GM21360 (cell line): ENCODE results near the gene MRTFA.
"Not testable (repeated sequence)": the region's sequence is repeated elsewhere in the genome, so short reads cannot be mapped to it uniquely, and the experiment has no call there.

ENCODE experiments used
- ATAC-seq: cut with Tn5 transposase; IDR thresholded peaks from one replicate; pipeline ENCODE4 v1.9.1; 2021; ENCODE audit warnings: mild to moderate bottlenecking, moderate library complexity; ENCODE audit not compliant: unreplicated experiment

Gene MRTFA

GRCh38 chr22:40628354-40629042 is 8.0 kb downstream of the MRTFA start:
- no peak for ATAC-seq

- ATAC-seq: no peak
Measured at GRCh38 chr22:40627612-40628011, 8.9 kb downstream of the MRTFA start.

DNA sequence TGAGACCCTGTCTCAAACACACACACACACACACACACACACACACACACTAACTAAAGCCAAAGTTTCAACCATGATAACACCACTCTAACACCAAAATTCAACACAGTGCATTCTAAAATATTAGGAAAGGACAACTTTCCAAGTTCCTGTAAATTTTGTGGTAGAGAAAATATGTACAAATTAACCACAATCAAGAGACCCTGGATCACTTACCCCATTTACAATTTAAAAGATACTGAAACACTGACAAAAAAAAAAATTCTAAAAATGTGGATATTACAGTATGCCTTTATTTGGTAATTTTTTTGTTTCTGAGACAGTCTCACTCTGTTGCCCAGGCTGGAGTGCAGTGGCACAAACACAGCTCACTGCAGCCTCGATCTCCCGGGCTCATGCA is 9.7 kb downstream of the MRTFA start:
- no peak for ATAC-seq

GRCh38 chr22:40625794-40626193 is 10.7 kb downstream of the MRTFA start:
- ATAC-seq: not testable (repeated sequence)

DNA sequence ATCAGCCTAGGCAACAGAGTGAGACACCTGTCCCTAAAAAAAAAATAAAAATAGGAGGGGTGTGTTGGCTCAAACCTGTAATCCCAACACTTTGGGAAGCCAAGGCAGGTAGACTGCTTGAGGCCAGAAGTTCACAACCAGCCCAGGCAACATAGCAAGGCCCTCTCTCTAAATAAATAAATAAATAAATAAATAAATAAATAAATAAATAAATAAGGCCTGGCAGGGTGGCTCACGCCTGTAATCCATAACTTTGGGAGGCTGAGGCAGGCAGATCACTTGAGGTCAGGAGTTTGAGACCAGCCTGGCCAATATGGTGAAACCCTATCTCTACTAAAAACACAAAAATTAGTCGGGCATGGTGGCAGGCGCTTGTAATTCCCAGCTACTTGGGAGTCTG is 11.2 kb downstream of the MRTFA start:
- not testable (repeated sequence) for ATAC-seq

DNA sequence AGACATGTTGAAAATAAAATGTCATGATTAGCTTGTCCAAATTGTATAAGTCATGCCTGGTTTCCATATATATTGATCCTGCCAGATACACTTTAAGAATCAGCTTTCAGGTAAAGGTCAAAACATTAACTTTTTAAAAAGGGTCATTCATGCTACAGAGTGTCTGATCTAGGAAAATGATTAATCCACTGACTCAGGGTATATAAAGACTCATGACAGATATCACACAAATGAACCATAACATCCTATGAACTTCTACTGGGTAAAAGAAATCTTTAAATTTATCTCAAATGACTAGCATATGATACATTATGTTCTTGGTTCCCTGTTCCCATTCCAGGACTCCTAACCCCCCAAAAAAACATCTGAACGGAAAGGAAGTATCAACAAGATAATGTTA is 11.7 kb downstream of the MRTFA start:
- no peak for ATAC-seq

DNA sequence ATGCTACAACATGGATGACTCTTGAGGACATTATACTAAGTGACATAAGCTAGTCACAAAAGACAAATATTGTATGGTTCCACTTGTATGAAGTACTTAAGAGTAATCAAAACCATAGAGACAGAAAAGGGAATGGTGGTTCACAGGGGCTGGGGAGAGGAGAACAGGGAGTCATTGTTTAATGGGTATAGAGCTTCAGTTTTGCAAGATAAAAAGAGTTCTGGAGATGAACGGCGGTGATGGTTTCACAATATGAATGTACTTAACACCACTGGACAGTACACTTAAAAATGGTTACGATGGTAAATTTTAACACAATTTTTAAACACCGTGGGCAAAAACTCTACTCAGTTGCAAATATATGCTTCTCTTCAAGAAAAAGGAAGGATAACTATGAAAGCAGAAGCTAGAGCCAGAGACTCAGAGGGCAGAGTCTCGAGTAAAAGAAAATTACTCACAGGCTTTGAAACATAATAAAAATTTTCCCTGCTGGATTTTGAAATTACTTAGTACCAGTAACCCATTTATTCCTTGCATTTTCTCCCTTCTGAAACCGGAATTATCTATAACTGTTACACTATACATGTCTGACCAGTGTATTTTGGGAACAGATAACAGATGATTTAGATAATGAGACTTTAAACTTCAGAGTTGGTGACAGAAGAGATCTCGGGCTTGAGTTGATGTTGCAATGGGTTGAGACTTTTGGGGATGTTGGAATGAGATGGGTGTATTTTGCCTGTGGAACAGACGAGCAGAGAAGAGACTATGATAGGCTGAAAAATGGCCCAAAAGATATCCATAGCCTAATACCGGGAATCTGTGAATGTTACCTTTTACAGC is 15.0 kb downstream of the MRTFA start:
- no peak for ATAC-seq

GRCh38 chr22:40620464-40621046 is 16.0 kb downstream of the MRTFA start:
- ATAC-seq: no peak

GRCh38 chr22:40618400-40618799 is 18.1 kb downstream of the MRTFA start:
- no peak for ATAC-seq

- ATAC-seq: no peak
Measured at GRCh38 chr22:40616578-40616977, 19.9 kb downstream of the MRTFA start.

DNA sequence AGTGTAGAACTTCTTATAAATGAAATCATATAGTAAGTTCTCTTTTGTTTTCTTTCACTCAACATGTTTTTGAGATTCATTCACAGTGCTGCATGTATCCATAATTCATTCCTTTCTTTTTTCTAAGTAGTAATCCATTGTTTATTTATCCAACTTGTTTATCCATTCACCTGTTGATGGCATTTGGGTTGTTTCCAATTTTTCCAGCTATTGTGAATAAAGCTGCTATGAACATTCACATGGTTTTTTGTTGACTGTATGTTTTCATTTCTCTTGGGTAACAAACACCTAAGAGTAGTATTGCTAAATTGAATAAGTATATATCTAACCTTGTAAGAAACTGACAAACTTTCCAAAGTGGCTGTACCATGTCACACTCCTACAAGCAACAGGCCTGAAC is 23.5 kb downstream of the MRTFA start:
- no peak for ATAC-seq

GRCh38 chr22:40612291-40612751 is 24.2 kb downstream of the MRTFA start:
- ATAC-seq: no peak

DNA sequence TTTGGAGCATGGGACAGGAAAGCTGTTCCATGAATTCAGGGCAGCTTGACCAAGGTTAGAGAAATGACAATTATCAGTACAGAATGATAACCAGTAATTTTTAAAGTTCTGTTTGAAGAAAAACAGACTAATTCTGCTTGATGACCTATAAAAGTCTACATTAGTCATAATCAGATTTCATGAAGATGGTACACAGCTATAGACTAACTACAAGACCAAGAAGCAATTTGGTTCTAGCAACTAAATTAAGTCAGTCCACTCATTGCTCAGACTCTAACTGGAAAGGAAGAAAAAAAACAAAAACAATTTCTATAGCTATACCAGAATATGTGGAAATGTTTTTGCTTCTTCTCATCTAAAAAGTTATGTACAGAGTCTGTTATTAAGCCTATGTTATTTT is 24.9 kb downstream of the MRTFA start:
- no peak for ATAC-seq

DNA sequence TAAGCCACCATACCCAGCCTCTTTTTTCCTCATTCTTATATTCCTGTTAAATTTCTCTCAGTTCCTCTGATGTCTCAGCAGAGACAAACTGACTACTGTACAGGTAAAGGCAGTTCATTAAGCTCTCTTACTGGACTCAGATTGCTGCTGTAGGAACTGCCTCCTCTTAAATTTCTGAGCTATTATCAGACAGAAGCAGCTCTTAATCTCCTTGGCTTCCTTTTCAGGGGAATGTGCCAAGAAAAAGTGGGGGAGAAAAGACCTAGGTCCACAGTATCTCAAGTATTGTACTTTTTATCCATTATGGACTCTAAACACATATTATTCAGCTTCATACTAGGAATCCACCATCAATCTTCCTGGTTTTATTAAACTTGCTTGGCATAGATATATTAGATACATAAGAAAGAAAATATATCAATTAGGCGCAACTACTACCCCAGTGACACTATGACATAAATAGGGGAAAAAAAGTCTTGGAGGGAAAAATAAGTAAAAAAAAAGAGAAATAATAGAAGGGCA is 26.1 kb downstream of the MRTFA start:
- ATAC-seq: no peak

DNA sequence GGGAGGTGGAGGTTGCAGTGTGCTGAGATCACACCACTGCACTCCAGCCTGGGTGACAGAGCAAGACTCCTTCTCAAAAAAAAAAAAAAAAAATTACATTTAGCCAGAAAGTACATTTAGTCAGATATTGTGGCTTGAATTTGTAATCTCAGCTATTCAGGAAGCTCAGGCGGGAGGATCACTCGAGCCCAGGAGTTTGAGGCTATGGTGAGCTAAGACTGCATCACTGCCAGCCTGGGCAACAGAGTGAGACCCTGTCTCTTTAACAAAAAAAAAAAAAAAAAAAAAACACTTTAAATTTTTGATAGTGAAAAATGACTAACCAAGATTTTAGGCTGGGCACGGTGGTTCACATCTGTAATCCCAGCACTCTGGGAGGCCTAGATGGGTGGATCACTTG is 27.3 kb downstream of the MRTFA start:
- no peak for ATAC-seq

- no peak for ATAC-seq
Measured at GRCh38 chr22:40607506-40607905, 29.0 kb downstream of the MRTFA start.

DNA sequence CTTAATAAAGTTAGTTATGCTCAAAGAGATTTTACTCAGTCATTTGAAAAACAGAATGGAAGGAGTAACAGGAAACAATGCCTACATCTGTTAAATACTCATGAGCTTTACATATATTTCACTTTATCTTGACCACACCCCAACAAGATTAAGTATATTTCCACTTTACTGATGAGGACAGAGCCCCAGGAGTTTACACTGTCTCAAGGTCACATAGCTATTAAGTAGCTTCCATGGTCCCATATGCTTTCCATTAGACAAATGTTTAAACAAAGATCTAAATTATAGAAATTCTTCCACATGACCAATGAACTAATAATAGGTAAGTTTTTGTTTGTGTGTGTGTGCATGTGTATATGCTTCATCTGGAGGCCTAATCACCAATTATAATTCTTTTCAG is 30.2 kb downstream of the MRTFA start:
- no peak for ATAC-seq

- no peak for ATAC-seq
Measured at GRCh38 chr22:40605761-40606160, 30.8 kb downstream of the MRTFA start.

GRCh38 chr22:40603088-40603605 is 33.4 kb downstream of the MRTFA start:
- no peak for ATAC-seq

DNA sequence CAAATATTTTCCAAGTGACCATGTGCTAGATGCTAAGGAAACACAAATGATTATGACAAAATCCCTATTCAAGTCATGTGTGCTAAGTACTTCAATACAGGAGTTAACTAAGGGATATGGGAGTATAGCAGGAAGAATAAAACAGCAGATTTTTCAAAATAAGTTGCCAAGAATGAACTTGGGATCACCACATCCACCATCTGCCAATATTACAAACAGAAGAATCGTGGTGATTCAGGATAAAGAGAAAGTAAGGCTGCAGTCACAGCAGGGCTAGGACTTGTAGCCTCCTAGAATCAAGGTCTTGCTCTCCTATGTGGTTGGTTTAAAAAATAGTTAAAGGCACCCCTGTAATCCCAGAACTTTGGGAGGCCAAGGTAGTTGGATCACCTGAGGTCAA is 34.3 kb downstream of the MRTFA start:
- ATAC-seq: no peak

DNA sequence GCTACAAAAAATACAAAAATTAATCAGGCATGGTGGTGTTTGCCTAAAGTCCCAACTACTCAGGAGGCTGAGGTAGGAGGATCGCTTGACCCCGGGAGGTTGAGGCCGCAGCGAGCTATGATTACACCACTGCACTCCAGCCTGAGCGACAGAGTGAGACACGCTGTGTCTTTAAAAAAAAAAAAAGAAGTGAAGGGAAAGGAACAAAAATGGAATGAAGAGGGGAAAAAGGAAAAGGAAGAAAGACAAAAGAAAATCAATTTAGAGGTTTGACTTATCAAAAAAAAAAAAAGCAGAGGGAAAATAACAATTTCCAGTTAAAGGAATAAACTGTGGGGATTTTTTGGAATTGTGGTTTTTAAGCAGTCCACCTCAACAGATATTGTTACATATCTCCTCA is 36.8 kb downstream of the MRTFA start:
- ATAC-seq: no peak
